Measurements from ENCODE around the gene TMEM151B. TPM values are rescaled to one million over a fixed set of nuclear protein-coding genes. Genes with fewer than 3 reads are reported as not detected.

Gene TMEM151B
- total and polyA plus RNA-seq, 2 of the 13 experiments (the other 11 are each of a cell fraction or from before 2014, with no cell fraction given): not detected

GRCh38 chr6:44221291-44221960, 48.8 kb upstream of the TMEM151B start (continued):
- TF ChIP-seq SKIL (CRISPR knock-in tag; IDR thresholded peaks at IDR 0.05; ENCODE audit: borderline replicate concordance) (no peak), RERE (CRISPR knock-in tag; IDR thresholded peaks at IDR 0.05; ENCODE audit: low read depth) (no peak), ZNF605 (CRISPR knock-in tag; IDR thresholded peaks at IDR 0.05) (peak; percentile 74), ZNF318 (CRISPR knock-in tag; IDR thresholded peaks at IDR 0.05) (no peak), CSRNP1 (CRISPR knock-in tag; IDR thresholded peaks at IDR 0.05) (no peak), HOXA5 (CRISPR knock-in tag; IDR thresholded peaks at IDR 0.05) (peak; percentile 48; the same call in 1 of the 2 replicates), ZNF138 (CRISPR knock-in tag; IDR thresholded peaks at IDR 0.05; ENCODE audit: low read depth) (no peak), NR0B2 (CRISPR knock-in tag; IDR thresholded peaks at IDR 0.05) (peak; percentile 75; the same call in 1 of the 2 replicates)

All from HepG2 (cell line).